ENCODE results near the gene NRG2.

The NRG2 gene

DNA sequence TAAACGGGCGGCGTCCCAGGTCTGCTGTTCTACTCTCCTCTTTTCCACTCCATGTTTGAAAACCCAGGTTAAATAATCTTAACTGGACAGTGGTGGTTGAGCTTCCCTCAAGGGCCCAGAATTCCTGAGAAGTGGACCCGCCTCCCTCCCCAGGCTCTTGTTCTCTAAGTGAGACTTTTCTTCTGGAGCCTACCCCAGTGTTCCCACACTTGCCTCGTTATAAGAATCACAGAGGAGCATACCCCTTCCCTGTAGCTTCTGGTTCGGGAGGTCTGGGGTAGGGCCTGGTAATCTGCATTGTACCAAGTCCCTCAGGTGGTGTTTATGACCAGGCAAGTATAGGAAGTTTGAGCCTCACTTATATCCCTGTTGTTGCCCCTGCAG, 235.5 kb downstream of the NRG2 start:
- no peak for DNase-seq

DNA sequence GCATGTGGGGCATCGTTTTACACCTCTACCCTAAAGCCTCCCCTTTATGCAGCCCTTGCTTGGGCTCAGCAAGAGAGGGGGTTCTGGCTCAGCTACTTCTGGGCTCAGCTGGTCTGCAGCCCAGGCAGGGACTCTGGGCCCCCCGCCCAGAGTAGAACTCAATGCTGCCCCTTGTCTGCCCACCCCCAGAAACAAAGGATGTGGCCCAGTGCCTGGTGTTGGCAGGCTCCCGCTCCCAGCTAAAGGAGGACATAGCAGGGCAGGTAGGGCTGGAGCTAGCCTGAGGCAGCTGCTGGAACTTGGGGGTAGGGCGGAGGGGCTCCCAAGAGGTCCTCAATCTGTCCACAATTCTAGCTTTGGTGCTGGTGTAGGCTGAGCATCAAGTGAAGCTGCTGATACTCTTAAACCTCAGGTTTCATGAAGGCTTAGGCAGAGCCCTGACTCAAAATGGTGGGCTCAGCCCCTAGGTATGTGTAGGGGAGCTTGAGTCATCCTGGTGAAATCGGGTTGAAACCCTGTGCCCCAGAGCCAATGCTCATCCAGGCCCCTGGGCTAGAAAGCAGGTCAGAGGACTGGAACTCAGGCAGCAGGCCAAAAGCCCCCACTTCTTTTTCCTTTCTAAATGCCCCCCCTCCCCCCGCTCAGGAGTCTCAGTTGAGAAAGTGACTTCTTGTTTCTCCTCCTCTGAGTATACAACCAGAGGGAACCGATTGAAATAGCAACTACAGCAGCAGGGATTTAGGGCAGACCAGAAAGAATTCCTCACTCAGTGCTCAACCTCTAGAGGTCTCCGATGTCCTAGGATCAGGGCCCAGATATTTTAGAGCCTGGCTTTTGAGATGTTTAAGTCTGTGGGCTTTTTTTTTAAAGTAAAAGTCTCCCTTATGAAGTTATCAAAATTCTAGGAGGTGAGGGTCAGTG, 236.1 kb downstream of the NRG2 start:
- no peak for DNase-seq

DNA sequence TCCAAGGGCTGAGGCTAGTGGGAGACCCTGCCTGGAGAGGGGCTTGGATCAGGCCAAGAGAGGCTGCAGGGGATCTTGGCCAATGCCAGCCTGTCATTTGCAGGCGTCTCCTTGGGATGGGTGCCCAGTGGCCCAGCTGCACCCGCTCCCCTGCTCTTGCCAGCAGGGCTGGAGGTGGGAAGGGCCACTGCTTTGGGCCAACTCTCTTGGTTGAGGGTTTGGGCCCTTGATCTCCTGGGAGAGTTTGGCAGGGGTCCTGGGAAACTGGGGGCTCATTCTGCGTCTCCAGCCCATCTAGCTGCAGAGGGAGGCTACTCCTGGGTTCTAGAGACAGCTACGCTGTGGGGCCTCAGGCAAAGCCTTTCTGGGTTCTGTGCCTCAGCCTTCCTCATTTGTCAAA, 237.0 kb downstream of the NRG2 start:
- DNase-seq = no peak

DNA sequence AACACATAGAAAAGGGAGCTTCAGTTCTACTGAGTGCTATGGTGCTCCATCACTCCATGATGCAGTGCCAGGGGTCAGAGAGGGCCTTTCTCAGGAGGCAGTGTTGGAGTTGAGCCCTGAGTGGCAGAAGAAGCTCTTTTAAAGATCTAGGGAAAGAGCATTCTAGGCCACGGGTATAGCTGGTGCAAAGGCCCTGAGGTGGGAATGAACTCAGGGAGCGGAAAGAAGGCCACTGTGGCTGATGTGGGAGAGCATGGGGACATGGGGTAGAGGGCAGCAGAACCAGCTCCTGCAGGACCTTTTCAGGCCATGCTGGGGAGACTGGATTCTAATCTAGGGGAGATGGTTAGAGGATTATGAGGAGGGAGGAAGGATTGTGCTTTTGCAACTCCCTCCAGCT, 237.6 kb downstream of the NRG2 start:
- no peak for DNase-seq

DNA sequence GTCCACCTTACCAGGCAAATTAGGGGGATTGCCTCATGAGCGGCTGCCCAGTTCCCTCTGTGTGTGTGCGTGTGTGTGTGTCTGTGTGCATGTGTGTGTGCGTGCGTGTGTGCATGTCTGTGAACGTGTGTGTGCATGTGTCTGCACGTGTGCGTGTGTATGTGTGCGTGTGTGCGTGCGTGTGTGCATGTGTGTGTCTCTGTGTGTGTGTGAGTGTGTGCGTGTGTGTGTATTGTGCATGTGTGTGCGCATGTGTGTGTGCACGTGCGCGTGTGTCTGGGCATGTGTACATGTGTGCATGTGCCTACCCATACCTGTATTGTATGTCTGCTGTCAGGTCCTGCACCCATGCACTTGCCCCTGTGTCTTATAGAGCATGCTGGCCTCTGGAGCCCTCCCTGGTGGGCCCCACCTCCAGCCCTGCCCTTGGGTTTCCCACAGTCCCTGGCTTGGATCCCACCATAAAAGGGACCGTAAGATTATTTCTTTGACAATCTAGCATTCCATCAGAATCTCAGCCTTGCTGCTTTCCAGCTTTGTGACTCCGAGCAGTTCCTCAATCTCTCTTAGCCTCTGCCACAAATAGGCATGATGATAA, 238.2 kb downstream of the NRG2 start:
- DNase-seq = no peak

DNA sequence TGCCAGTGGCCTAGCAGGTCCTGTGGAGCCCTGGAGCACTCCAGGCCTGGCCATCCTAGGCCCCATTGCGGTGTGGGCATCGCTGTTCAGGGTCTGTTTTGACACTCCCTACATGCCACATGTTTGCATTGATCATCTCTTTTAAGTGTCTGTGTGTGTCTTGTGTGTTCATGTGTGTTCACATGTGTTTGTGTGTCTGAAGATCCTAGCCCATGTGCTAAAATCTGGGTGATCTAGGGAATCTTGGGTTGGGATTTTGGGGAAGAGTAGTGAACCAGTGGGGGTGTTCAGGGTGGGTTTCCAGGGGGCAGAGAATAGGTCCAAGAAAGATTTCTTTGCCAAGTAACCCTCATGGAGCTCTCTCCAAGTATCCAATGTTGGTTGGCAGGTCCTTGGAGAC, 239.1 kb downstream of the NRG2 start:
- no peak for DNase-seq

DNA sequence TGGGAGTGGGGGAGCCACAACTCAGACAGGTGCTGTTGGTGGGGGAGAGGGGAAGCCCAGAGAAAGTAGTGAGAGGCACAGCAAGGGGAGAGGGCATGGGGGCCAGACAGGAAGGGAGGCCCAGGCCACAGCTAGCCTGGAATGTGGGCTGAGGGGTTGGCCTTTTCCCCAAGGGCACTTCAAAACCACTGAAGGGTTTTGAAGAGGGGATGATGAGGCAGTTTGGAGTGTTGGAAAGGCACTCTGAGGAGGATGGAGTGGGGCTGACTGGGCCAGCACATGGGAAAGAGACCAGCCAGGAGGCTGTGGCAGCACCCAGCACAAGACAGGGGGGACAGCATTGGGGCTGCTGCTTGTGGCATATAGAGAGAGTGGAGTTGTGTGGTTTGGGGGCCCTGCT, 243.7 kb downstream of the NRG2 start:
- no peak for DNase-seq

DNA sequence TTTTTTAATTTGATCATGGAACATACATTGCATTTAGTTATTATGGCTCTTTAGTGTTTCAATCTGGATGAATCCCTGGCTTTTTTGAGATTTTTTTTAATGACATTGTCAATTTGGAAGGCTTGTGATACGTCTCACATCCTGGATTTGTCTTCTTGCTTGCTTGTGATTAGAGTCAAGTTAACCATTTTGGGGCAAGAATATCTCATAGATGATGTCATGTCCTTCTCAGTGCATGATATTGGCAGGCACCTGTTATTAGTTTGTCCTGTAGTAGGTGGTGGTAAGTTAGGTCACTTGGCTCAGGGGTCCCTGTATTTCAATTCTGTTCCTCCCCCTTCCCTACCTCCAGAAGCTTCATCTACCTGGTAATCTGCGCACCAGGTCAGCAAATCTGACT, 244.2 kb downstream of the NRG2 start:
- DNase-seq = no peak

DNA sequence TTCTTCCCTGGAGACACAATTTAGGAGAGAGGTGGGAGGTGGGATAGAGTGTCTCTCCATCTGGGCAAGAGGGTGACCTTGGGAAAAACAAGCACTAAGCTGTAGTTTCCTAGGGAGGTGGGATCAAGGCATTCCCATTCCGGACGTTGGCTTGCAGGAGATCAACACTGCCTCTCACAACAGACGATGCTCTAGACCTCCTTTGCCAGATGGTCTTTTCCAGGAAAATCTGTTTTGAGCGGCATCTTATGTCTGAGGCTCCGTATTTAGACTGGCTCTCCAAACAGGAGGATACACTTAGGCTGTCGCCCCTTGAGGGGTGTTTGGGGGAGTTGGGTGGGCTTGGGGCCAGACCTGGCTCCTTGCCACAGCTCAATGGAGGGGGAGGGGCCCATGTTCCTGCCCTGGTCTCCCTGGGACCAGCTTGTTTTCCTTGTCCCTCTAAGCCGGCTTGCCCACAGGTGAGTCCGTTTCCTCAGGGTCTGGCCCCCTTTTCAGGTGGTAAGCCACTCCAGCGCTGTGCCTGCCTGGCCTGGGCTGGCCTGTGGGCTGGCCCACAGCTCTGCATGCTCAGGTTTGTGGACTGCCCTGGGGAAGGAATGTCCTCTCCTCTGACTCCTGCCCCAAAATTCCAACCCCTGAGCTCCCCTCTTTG, 245.1 kb downstream of the NRG2 start:
- DNase-seq = no peak

DNA sequence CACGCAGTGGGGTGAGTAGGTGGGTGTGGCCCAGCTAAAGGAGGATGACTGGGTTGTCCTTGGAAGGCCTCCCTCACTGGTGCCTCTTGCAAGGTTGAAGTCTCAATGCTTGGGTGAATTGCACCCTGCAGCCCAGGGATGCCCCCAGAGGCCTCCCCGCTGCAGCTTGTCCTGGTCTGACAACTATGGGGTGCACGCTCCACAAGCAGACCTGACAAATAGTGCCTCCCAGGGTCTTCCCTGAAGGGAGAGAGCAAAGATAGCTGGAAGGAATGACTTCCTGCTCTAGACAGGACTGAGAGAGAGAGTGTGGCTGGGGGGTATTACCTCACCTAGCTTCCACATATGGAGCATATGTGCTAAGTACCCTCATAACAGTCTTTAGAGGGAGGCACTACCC, 245.8 kb downstream of the NRG2 start:
- DNase-seq = no peak

Measured in activated CD8-positive, alpha-beta memory T cell treated with anti-CD3 and anti-CD28 coated beads for 24 hours (primary cell).